GM19395 (cell line): ENCODE data around the gene ERRFI1.

Experiments used
- ATAC-seq: cut with Tn5 transposase; IDR thresholded peaks from one replicate; pipeline ENCODE4 v1.9.1; 2021; ENCODE audit warnings: mild to moderate bottlenecking, moderate library complexity; ENCODE audit not compliant: unreplicated experiment

The ERRFI1 gene

GRCh38 chr1:8004803-8005573 is 21.1 kb downstream of the ERRFI1 start:
- no peak for ATAC-seq

GRCh38 chr1:8004113-8004802 is 21.9 kb downstream of the ERRFI1 start:
- no peak for ATAC-seq

DNA sequence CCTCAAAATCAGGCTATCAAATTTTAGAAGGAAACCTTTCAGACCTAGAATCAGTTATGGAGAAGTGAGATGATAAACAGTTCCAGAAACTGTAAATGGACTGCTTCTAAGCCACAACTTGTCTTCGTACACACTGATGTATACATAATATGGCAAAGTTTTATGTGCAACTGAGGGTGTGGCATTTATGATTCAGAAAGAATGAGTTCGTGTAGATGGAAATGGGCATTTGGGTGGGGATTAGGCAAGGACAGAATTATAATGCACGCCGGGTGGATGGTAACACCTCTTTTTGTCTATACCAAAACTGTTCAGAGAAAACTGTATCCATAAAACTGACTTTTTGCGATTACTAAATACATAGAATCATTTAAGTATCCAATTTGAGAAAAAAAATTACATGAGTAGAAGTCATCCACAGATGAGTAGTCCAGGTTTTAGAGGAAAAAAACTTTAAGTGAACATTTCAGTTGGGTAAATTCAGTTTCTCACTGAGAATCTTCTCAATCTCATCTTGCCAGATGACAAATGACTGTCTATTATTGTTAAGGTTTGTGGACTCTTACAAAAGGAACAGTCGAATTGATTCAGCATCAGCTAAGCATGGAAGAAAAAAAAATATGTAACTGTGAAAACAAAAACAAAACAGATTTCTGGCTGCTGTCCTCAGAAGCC is 22.5 kb downstream of the ERRFI1 start:
- no peak for ATAC-seq

GRCh38 chr1:8002921-8003320 is 23.2 kb downstream of the ERRFI1 start:
- no peak for ATAC-seq

GRCh38 chr1:8002329-8002910 is 23.7 kb downstream of the ERRFI1 start:
- ATAC-seq = no peak

DNA sequence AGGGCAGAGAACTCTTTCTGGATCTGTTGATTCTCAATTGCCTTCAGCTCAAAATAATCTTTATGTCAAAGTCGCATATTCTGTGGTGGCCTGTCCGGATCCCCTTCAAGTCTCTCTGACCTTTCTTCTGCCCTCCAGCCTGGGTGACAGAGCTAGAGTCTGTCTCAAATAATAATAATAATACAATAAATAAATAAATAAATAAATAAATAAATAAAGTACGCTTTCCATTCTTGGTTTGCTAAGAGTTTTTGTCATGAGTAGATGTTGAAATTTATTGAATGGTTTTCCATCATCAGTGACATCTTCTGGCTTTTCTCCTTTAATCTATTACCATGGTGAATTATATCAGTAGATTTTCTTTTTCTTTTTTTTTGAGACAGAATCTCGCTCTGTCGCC is 30.7 kb downstream of the ERRFI1 start:
- no peak for ATAC-seq

DNA sequence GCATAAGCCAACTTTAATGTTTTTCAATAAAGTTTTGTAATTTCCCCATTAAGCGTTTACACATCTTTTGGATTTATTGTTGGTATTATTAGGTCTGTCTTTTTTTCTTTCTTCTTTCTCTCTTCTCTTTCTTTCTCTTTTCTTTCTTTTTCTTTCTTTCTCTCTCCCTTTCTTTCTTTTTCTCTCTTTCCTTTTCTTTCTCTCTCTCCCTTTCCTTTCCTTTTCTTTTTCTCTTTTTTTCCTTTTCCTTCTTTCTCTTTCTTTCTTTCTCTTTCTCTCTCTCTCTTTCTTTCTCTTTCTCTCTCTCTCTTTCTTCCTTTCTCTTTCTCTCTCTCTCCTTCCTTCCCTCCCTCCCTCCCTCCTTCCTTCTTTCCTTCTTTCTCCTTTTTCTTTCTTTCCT is 31.3 kb downstream of the ERRFI1 start:
- ATAC-seq = no peak

- ATAC-seq = peak; percentile 88
Observed at GRCh38 chr1:7993593-7994479, 32.3 kb downstream of the ERRFI1 start.

DNA sequence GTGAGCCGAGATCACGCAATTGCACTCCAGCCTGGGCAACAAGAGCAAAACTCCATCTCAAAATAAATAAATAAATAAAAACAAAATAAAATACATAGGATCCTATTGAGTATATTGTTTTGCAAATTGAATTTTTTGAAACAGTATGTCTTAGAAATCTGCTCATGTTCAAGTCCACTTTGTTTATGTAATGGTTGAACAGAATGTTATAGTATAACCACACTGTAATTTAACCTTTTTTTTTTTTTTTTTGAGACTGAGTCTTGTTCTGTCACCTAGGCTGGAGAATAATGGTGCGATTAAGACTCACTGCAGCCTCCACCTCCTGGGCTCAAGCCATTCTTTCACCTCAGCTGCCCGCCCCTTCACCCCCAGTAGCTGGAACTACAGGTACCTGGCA is 33.2 kb downstream of the ERRFI1 start:
- no peak for ATAC-seq

DNA sequence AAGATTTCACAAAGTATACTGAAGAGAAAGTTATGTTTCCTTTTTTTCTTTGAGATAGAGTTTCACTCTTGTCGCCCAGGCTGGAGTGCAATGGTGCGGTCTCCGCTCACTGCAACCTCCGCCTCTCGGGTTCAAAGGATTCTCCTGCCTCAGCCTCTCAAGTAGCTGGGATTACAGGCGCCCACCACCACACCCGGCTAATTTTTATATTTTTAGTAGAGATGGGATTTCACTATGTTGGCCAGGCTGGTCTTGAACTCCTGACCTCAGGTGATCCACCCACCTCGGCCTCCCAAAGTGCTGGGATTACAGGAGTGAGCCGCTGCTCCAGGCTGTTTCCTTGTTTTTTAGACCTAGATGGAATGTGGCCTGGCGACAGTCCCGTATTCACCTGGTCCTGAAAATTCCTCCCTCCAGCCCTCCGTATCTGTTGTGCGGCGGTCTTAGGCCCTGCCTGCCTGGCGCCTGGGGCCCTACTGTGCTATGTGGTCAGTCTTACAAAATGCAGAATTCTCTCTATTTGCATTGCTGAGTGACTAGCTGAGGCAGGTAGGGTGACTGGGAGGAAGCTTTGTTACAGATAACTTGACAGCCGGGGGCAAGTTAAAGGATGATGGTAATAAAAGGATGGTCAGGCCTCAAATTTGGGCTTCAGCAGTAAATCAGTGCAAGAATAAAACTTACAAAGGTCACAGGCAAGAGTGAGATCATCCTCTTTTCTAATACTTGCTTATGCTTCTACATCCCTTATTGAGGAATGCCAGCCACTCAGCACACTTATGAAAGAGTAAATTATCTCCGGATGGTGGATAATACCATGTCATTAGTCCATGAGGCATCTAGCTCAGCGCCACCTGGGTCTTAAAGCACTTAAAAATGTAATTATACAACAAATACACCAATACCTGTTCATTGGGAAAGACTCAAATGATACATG is 34.3 kb downstream of the ERRFI1 start:
- no peak for ATAC-seq

- no peak for ATAC-seq
Observed at GRCh38 chr1:7989762-7990428, 36.2 kb downstream of the ERRFI1 start.

- no peak for ATAC-seq
Observed at GRCh38 chr1:7988576-7988975, 37.5 kb downstream of the ERRFI1 start.

GRCh38 chr1:7987528-7987927 is 38.6 kb downstream of the ERRFI1 start:
- no peak for ATAC-seq

DNA sequence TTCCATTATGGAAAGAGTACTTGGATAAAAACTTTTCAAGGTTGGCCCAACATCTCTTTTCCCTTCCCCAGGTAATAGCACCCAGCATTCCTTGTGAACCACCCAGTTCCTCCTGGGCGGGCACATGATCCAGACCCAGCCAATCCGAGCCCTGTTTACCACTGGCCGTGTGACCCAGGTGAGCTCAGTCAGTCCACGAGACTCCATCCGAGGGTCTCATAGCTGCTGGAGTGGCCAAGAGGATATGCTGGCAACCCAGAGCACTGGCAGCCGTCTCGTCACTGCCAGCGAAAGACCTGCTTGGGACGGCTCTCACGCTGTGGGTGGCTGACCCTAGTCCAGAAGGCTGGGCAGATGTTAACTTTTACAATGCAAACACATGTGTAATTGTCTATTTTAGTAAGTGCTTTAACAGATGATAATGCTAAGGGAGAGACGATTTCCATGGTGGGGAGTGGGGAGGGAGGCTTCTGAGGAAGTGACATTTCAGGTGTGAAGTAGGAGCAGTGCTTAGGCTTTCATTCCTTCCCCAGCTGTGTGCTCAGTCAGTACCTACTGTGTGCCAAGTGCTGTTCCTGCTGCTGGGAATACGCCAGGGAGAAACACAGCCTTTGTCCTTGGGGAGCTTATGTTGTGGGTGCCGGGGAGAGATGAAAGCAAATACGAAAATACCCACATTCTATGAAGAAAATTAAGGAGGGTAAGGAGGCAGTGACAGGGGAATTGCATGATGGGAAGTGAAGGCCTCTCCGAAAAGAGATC is 40.1 kb downstream of the ERRFI1 start:
- no peak for ATAC-seq

DNA sequence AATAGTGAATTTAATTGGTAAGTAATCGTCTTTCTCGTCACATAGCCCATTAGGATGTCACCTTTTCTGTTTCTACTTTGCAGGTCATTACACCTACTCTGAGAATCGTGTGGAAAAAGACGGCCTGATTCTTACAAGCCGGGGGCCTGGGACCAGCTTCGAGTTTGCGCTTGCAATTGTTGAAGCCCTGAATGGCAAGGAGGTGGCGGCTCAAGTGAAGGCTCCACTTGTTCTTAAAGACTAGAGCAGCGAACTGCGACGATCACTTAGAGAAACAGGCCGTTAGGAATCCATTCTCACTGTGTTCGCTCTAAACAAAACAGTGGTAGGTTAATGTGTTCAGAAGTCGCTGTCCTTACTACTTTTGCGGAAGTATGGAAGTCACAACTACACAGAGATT is 41.3 kb downstream of the ERRFI1 start:
- no peak for ATAC-seq

- no peak for ATAC-seq
Observed at GRCh38 chr1:7983086-7983778, 42.9 kb downstream of the ERRFI1 start.

DNA sequence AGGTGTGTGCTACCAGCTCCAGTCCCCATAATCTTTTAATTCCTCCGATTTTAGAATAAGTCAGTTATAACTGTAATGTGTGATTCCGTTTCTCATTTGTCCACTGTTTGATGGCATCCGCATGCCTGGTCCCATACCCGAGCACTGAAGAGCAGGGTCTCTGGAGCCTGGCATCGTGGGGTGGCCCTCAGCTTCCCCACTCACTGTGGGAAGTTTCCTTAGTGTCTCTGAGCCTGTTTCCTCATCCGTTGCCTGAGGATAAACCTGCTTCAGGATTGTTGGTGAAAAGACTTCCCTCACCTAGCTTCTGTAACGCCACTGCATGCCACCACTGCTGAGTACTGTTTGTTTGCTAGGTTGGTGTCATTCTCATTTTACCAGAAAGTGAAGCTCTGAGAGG is 45.1 kb downstream of the ERRFI1 start:
- no peak for ATAC-seq
